Dendritic cell treated with granulocyte-macrophage colony-stimulating factor and Interleukin-4, amounts not matched to agents 40 ng/mL and 50 ng/mL, for 4 days (primary cell): ENCODE measurements around the gene BTBD18.

Experiments
- H3K27ac Mint-ChIP-seq: one replicate; pipeline ENCODE4 v1.8.0; 2022; ENCODE audit warnings: mild to moderate bottlenecking, mixed read lengths
- H3K27me3 Mint-ChIP-seq: one replicate; pipeline ENCODE4 v1.8.0; 2022; ENCODE audit warnings: mild to moderate bottlenecking, mixed read lengths
- H3K36me3 Mint-ChIP-seq: one replicate; pipeline ENCODE4 v1.8.0; 2022; ENCODE audit warnings: low read depth, mixed read lengths
- H3K4me1 Mint-ChIP-seq: one replicate; pipeline ENCODE4 v1.8.0; 2022; ENCODE audit warnings: low read depth, mixed read lengths
- H3K4me3 Mint-ChIP-seq: one replicate; pipeline ENCODE4 v1.8.0; 2022; ENCODE audit warnings: mild to moderate bottlenecking, moderate library complexity, mixed read lengths
- H3K9me3 Mint-ChIP-seq: one replicate; pipeline ENCODE4 v1.8.0; 2022; ENCODE audit warnings: mixed read lengths
- intact Hi-C: fragments of 100-400 bp; cut with micrococcal nuclease; formaldehyde crosslinking; loops from one replicate; pipeline ENCODE4 v1.15.0; 2022

BTBD18 gene

DNA sequence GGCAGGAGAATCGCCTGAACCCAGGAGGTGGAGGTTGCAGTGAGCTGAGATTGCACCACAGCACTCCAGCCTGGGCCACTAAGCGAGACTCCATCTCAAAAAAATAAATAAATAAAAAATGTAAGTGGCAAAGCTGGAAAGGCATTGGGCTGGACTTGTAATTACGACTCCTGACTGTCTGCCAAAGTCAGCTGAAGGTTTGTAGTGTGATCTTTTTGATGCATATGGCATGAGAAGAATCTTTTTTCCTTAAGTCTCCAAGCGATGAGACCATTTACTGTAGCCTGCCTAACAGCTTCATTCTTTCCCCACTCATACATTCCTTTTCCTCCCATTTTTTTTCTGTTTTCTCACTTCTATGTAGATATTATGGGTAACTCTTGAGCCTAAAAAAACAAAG, 34.8 kb upstream of the BTBD18 start:
- peaks cover 36% of the 10 kb centered on the region for H3K36me3 Mint-ChIP-seq
- no peaks in the 10 kb centered on the region for H3K27me3 Mint-ChIP-seq
- H3K9me3 Mint-ChIP-seq, result no peaks in the 10 kb centered on the region
- intact Hi-C loops, result no loop called here
- peaks cover 78% of the 10 kb centered on the region for H3K4me1 Mint-ChIP-seq
- H3K27ac Mint-ChIP-seq, result no peak overlapping the region
- no peak overlapping the region for H3K4me3 Mint-ChIP-seq

DNA sequence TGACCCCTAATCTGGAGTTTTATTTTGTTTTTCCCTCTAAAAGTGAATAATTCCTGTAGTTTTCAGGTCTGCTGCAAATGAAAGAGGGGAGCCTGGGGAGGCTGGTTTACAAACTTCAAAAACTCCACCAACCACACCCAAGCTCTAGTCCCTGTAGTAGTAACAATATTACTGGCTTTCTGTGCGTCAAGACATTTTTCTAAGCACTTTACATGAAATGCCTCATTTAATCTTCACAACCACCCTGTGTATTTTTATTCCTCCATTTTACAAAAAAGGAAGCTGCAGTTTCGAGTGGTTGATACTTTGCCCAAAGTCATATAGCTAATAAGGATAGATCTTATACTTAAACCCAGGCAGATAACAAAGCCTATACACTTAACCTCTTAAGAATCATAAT, 33.5 kb upstream of the BTBD18 start:
- intact Hi-C loops, result no loop called here
- H3K4me3 Mint-ChIP-seq, result no peak overlapping the region
- H3K36me3 Mint-ChIP-seq, result peaks cover 43% of the 10 kb centered on the region
- peaks cover 78% of the 10 kb centered on the region for H3K4me1 Mint-ChIP-seq
- H3K9me3 Mint-ChIP-seq, result no peaks in the 10 kb centered on the region
- no peak overlapping the region for H3K27ac Mint-ChIP-seq
- no peaks in the 10 kb centered on the region for H3K27me3 Mint-ChIP-seq

DNA sequence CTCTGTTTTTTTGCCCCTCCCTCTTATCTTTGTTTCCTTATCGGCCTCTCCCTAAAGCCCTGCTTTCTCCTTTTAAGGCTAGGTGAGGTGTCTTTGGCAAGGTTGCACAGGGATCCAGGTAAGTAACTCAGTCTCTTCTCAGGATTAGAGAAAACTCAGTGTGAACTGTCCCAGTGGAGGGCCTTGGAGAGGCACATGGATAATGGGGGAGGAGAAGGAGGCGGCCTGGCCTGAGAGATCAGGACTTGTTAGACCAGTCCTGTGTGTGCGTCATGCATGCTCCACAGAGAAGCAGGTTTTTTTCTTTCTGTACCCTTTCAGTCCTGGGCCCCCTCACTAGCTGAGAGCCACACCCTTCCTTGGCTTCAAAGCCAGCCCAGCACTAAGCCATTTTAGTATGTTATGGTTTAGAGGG, 29.9 kb upstream of the BTBD18 start:
- no peak overlapping the region for H3K4me3 Mint-ChIP-seq
- H3K4me1 Mint-ChIP-seq, result peaks cover 90% of the 10 kb centered on the region
- H3K27me3 Mint-ChIP-seq, result no peaks in the 10 kb centered on the region
- no peaks in the 10 kb centered on the region for H3K9me3 Mint-ChIP-seq
- peak overlapping the region; percentile 53 for H3K27ac Mint-ChIP-seq
- H3K36me3 Mint-ChIP-seq, result peaks cover 55% of the 10 kb centered on the region
- intact Hi-C loops, result no loop called here

DNA sequence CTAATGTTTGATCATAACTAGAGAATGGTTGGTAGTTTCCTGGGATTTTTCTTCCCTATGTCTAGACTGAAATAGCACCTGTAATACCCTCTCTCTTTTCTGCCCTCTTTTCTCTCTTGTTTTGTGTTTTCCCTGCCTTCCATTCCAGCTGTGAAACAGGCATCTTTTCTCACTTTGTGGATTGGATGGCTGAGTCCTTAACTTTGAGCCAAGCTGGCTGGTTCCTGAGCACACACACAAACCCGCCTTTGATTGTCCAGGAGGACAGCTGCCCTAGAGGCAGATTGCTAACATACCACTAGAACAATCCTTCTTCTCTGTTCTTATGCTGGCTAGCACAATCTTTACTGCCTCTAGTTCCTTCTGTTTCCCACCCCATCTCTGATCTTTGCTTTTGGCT, 27.7 kb upstream of the BTBD18 start:
- peaks cover 88% of the 10 kb centered on the region for H3K4me1 Mint-ChIP-seq
- H3K27me3 Mint-ChIP-seq, result no peaks in the 10 kb centered on the region
- peaks cover 56% of the 10 kb centered on the region for H3K36me3 Mint-ChIP-seq
- H3K9me3 Mint-ChIP-seq, result no peaks in the 10 kb centered on the region
- intact Hi-C loops, result no loop called here
- H3K4me3 Mint-ChIP-seq, result no peak overlapping the region
- no peak overlapping the region for H3K27ac Mint-ChIP-seq

DNA sequence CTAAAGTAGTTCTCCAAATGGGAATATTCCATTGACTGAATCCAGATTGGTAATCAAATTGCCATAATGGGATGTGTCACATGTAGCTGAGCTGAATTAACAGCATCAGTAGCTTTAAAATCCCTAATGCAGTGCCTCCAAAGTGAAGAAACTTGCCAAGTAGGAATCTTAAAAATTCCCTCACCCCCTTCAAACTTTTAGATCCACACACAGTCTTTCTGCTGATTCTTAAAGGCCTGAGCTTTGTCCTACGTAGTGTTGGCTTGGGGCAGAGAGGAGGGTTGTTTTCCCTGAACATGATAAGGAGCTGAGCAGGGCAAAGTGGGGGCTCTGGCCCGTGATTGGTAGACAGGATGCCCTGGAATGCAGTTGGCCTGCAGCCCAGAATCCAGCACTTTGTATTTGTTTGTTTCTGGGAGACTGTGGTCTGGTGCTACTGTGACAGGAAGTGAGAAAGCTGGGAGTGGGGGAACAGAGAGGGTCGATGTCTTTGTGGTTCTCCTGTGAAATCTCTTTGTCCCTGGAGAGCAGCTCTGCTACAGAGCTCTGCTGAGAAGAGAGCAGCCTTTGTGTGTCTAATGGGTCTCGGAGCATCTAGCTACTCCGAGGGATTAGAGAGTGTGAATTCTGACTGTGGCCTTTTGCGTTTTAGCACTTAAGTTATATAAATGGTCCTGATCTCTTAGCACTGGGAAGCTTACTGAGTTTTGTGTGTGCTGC, 26.9 kb upstream of the BTBD18 start:
- Mint-ChIP-seq H3K4me1 (peaks cover 93% of the 10 kb centered on the region), H3K9me3 (no peaks in the 10 kb centered on the region), H3K27ac (peak overlapping the region; percentile 51), H3K4me3 (no peak overlapping the region), H3K36me3 (peaks cover 56% of the 10 kb centered on the region), H3K27me3 (no peaks in the 10 kb centered on the region)
- intact Hi-C loops, result no loop called here

DNA sequence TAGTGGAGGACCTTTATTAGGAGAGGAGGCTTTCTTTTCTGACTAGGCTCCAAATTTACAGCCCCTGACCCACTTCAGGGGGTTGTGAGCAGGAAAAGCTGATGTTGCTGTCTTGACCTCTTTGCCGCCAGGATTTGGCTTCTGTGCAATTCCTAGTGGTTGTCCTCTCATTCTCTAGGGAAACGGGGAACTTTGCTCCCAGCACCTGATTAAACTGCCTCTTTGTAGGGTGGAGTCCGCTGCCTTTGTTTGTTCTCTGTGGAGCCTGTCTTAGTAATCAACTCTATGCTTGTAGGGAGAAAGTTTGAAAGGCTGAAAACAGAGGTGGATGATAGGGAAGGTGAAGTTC, 26.3 kb upstream of the BTBD18 start:
- Mint-ChIP-seq H3K4me1 (peaks cover 94% of the 10 kb centered on the region), H3K9me3 (no peaks in the 10 kb centered on the region), H3K4me3 (no peak overlapping the region), H3K36me3 (peaks cover 53% of the 10 kb centered on the region), H3K27me3 (no peaks in the 10 kb centered on the region), H3K27ac (peak overlapping the region; percentile 51)
- intact Hi-C loops, result no loop called here

DNA sequence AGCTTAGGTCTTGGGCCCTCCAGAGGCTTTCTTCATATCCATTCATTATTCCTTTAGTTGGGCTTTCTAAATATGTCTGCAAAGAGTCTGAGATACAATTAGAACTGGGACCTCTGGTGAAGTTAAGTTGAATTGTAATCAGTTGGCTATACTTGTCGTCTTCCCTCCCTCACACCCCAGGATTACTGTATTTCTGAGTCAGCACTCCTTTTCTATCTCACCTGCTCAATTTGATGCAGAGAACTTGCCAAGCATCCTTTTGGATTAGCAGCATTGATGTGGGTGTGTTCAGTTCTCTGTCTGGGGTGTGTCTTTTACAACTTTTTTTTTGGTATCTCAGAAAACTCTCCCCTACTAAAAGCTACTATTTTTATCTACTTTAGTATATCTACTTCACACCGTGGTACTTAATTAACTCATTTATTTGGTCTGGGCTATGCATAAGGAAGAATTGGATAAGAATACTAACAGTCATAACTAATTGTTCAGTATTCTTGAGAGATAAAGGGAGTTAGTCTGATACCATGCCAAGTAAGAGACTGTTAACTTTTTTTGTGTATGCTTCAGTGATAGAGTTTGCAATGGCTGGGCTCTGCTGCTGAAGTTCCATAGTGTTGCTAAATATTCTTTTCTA, 25.1 kb upstream of the BTBD18 start:
- no peak overlapping the region for H3K4me3 Mint-ChIP-seq
- peaks cover 91% of the 10 kb centered on the region for H3K4me1 Mint-ChIP-seq
- no peak overlapping the region for H3K27ac Mint-ChIP-seq
- H3K27me3 Mint-ChIP-seq, result no peaks in the 10 kb centered on the region
- peaks cover 54% of the 10 kb centered on the region for H3K36me3 Mint-ChIP-seq
- intact Hi-C loops, result no loop called here
- H3K9me3 Mint-ChIP-seq, result no peaks in the 10 kb centered on the region

DNA sequence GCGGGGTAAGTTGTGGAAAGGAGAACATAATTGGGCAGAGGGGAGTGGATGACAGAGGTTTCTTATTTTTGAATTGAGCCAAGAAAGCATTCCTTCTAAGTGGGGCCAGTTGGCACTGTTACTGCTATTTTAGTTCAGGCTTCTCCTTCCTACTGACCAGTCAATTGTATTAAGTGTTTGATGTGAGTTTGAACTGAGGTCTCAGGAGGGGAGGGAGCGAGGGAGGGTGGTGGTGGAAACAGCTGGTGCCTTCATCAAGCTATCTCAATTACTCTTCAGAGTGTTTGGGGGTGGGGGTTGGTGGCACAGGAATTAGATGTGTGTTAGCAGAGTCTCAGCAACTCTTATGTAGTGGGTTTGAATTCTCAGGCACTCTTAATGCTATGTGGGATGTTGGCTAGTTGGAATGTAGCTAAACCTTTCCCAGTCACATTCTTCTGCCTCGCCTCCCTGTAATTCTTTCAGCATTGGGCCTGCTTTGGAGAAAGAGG, 24.5 kb upstream of the BTBD18 start:
- H3K27ac Mint-ChIP-seq, result no peak overlapping the region
- intact Hi-C loops, result no loop called here
- H3K4me1 Mint-ChIP-seq, result peaks cover 90% of the 10 kb centered on the region
- H3K27me3 Mint-ChIP-seq, result no peaks in the 10 kb centered on the region
- peaks cover 54% of the 10 kb centered on the region for H3K36me3 Mint-ChIP-seq
- peaks cover 6% of the 10 kb centered on the region for H3K9me3 Mint-ChIP-seq
- no peak overlapping the region for H3K4me3 Mint-ChIP-seq

DNA sequence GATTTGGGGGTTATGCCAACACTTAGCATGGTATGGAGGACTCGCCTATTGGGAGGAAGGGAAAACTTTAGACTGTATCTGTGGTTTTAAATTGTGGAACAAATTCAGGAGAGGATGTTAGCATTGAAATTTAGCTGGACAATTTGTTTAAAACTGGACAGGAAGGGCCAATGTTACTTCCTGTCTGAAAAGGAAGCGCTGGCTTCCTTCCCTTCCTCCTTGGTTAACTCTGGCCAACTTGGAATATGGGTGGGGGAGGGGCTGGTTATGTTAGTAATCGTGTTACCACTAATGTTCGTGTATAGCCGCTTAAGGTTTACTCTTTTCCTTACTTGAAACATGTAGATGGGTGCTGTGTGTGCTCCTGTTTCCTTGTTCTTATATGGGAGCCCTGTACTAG, 23.9 kb upstream of the BTBD18 start:
- H3K27ac Mint-ChIP-seq, result no peak overlapping the region
- intact Hi-C loops, result no loop called here
- no peaks in the 10 kb centered on the region for H3K27me3 Mint-ChIP-seq
- peaks cover 9% of the 10 kb centered on the region for H3K9me3 Mint-ChIP-seq
- peaks cover 89% of the 10 kb centered on the region for H3K4me1 Mint-ChIP-seq
- H3K4me3 Mint-ChIP-seq, result no peak overlapping the region
- H3K36me3 Mint-ChIP-seq, result peaks cover 51% of the 10 kb centered on the region

DNA sequence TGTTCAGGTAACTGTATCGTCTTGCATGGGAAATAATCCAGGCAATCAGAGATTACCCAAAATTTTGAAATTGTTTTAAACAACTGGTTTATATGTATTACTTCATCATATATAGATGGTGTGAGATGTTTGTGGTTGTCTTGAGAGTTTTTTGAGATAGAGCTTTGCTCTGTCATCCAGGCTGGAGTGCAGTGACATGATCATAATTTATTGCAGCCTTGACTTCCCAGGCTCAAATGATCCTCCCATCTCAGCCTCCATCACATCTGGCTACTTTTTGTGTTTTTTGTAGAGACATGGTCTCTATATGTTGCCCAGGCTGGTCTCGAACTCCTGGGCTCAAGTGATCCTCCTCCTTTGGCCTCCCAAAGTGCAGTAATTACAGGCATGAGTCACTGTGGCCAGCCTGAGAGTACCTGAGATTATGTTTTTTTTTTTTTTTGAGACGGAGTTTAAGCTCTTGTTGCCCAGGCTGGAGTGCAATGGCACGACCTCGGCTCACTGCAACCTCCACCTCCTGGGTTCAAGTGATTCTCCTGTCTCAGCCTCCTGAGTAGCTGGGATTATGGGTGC, 21.5 kb upstream of the BTBD18 start:
- Mint-ChIP-seq H3K27me3 (no peaks in the 10 kb centered on the region), H3K36me3 (peaks cover 48% of the 10 kb centered on the region)

DNA sequence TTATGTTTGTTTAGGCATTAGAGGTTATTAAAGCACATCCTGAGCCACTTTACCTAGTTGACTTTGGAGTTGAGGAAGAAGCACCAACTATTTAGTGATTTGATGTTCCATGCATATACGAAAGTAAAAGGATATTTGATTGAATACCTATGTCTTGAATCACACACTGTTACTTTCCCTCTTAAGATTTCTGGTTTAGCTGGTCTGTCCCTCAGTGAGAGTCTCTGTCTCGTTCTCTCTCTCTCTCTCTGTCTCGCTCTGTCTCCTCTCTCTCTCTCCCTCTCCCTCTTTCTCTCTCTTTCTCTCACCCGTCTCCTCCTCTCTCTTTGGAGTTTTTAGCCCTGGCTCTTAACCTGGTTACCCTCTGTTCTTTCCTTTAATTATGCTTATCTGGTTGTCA, 20.9 kb upstream of the BTBD18 start:
- H3K4me1 Mint-ChIP-seq, result peaks cover 70% of the 10 kb centered on the region
- intact Hi-C loops, result no loop called here
- H3K9me3 Mint-ChIP-seq, result peaks cover 9% of the 10 kb centered on the region
- H3K36me3 Mint-ChIP-seq, result peaks cover 53% of the 10 kb centered on the region
- H3K27me3 Mint-ChIP-seq, result no peaks in the 10 kb centered on the region
- no peak overlapping the region for H3K4me3 Mint-ChIP-seq
- H3K27ac Mint-ChIP-seq, result peak overlapping the region; percentile 10

More for the DNA sequence above, 21.5 kb upstream of the BTBD18 start:
- Mint-ChIP-seq H3K27ac (peak overlapping the region; percentile 10), H3K9me3 (peaks cover 9% of the 10 kb centered on the region), H3K4me1 (peaks cover 75% of the 10 kb centered on the region), H3K4me3 (no peak overlapping the region)
- intact Hi-C loops, result no loop called here

DNA sequence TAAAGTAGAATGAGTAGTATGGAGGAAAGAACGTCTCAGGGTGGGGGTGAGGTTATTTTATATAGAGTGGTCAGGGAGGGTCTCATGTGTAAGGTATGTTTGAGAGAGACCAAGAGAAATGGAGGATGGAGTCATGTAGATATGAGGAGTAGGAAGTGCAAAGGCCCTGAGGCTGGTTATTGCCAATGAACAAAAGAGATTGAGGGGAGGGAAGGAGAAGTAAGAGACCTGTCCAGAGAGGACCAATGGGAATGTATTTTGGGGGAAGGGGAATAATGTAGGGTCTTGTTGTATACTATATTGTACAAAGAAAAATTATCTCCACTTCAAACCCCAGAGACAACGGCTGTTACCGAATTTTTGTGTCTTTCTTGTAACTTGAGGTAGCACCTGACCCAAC, 19.7 kb upstream of the BTBD18 start:
- no peaks in the 10 kb centered on the region for H3K27me3 Mint-ChIP-seq
- peaks cover 64% of the 10 kb centered on the region for H3K36me3 Mint-ChIP-seq
- H3K9me3 Mint-ChIP-seq, result peaks cover 9% of the 10 kb centered on the region
- peak overlapping the region; percentile 75 for H3K27ac Mint-ChIP-seq
- intact Hi-C loops, result no loop called here
- H3K4me1 Mint-ChIP-seq, result peaks cover 62% of the 10 kb centered on the region
- H3K4me3 Mint-ChIP-seq, result no peak overlapping the region

DNA sequence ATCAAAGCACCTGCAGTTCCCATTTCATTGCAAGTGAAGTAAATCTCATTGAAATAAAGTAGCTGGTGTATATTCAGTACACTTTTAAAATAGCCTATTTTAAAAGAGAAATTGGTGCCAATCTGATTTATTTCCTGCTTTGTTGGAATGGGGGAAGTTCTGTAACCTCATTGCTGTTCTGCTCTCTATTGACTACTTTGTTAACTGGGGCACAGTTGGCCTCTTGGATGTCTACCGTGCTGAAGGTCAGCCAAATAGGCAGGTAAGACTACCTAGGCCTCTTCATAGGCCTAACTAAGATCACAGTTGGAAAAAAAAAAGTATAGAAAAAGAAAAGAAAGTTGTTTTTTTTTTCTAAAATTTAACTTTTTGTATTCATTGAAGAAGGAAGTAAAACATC, 19.2 kb upstream of the BTBD18 start:
- no peaks in the 10 kb centered on the region for H3K27me3 Mint-ChIP-seq

DNA sequence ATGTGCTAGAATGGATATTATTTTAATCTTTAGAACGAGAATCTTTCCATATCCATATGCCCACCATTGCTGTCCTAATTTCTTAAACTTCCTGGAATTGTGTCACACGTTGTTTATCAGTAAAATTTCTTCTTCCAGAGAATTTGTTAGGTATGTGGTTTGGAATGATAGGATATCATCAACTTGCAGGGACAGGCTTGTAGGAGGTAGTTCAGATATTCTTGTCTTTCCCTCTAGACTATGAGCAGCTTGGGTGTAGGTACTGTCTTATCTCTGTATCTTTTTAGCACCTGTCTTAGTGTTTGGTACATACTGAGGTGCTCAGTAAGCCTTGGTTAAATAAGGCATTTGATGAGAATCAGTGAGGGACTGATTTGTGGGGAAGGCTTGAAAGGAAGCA, 13.4 kb upstream of the BTBD18 start:
- intact Hi-C loops, result no loop called here

More for the DNA sequence above, 19.2 kb upstream of the BTBD18 start:
- peaks cover 9% of the 10 kb centered on the region for H3K9me3 Mint-ChIP-seq
- intact Hi-C loops, result no loop called here
- H3K4me1 Mint-ChIP-seq, result peaks cover 62% of the 10 kb centered on the region
- H3K36me3 Mint-ChIP-seq, result peaks cover 64% of the 10 kb centered on the region
- H3K27ac Mint-ChIP-seq, result peak overlapping the region; percentile 75
- no peak overlapping the region for H3K4me3 Mint-ChIP-seq

More for the DNA sequence above, 13.4 kb upstream of the BTBD18 start:
- no peaks in the 10 kb centered on the region for H3K9me3 Mint-ChIP-seq
- peaks cover 46% of the 10 kb centered on the region for H3K4me1 Mint-ChIP-seq
- peaks cover 57% of the 10 kb centered on the region for H3K36me3 Mint-ChIP-seq
- no peaks in the 10 kb centered on the region for H3K27me3 Mint-ChIP-seq
- H3K27ac Mint-ChIP-seq, result peak overlapping the region; percentile 13
- peak overlapping the region; percentile 13 for H3K4me3 Mint-ChIP-seq
